Adrenal gland (tissue), 5 donors: ENCODE data around the gene LARGE1.

Experiments used
- CTCF ChIP-seq, 6 experiments: fragments of 450-650 bp in 4 of 6; fragments of 200-600 bp in 2 of 6; sonication (generic) in 1 of 6; IDR thresholded peaks; 1 replicate in 5 of 6; 2 replicates in 1 of 6; pipeline versions ENCODE4 v1.5.1 to v1.8.0; 2016 to 2021; ENCODE audit warnings: antibody characterized with exemption in 6 of 6, mild to moderate bottlenecking in 2 of 6, moderate library complexity in 1 of 6
- POLR2A ChIP-seq, 2 donors: fragments of 450-650 bp; IDR thresholded peaks; one replicate each; pipeline ENCODE4 v1.6.1; 2017; ENCODE audit warnings: antibody characterized with exemption in 2 of 2, mild to moderate bottlenecking in 2 of 2, moderate library complexity in 1 of 2
- donor health status: DM: no; HTN: no; CAD: no.

- TF ChIP-seq CTCF (IDR thresholded peaks at IDR 0.05) (no peak), POLR2A (IDR thresholded peaks at IDR 0.05) (no peak)
These were observed 620.9 kb downstream of the LARGE1 start for GRCh38 chr22:33299245-33299956.
